IMR-90 (cell line): ENCODE results near the gene VPS13A. TPM values are rescaled to one million over a fixed set of nuclear protein-coding genes. Genes with fewer than 3 reads are reported as not detected.

Experiments
- ATAC-seq: fragments of 200-7000 bp; cut with Tn5 transposase; 2 replicates; pipeline ENCODE4 v1.9.1; 2020; ENCODE audit warnings: low read depth, mild to moderate bottlenecking, moderate library complexity
- BruUV-seq: library from RNA; stranded (reverse); fragments of 400-500 nt; replicated peaks from 2 replicates; lab custom pipeline; 2021; lab: Mats Ljungman, UMichigan
- CTCF ChIA-PET: fragments of 300-600 bp; formaldehyde crosslinking; extraction: SDS; loops from one replicate; lab custom pipeline; 2021; ENCODE audit warnings: antibody characterized with exemption; lab: Yijun Ruan, JAX
- POLR2A ChIA-PET: fragments of 300-600 bp; sonication (Branson Sonifier 250); formaldehyde crosslinking; loops from one replicate; lab custom pipeline; 2022; ENCODE audit warnings: antibody characterized with exemption; ENCODE audit not compliant: unreplicated experiment; lab: Charles Lee
- DNase-seq: peaks from one replicate; pipeline ENCODE4 v3.0.0; 2013
- H2AFZ ChIP-seq: replicated peaks from 2 replicates; pipeline ENCODE3; 2013; ENCODE audit warnings: low read length, mild to moderate bottlenecking; ENCODE audit not compliant: poor library complexity
- H2AK5ac ChIP-seq: 2 replicates; pipeline ENCODE4 v1.6.1; 2013; ENCODE audit warnings: low read depth, low read length, inconsistent platforms
- H2AK9ac ChIP-seq: replicated peaks from 2 replicates; pipeline ENCODE3; 2013; ENCODE audit warnings: mild to moderate bottlenecking, low read depth, low read length, moderate library complexity; ENCODE audit not compliant: poor library complexity
- H2BK120ac ChIP-seq: 2 replicates; pipeline ENCODE4 v1.6.1; 2013; ENCODE audit warnings: low read depth, low read length, inconsistent platforms
- H2BK15ac ChIP-seq: 3 replicates; pipeline ENCODE4 v1.6.1; 2013; ENCODE audit warnings: low read depth, low read length, inconsistent platforms
- H2BK20ac ChIP-seq: 2 replicates; pipeline ENCODE4 v1.6.1; 2013; ENCODE audit warnings: low read depth, mild to moderate bottlenecking, inconsistent platforms, low read length, moderate library complexity
- H2BK5ac ChIP-seq: 2 replicates; pipeline ENCODE4 v1.6.1; 2013; ENCODE audit warnings: mild to moderate bottlenecking, low read depth, low read length, inconsistent platforms; ENCODE audit not compliant: poor library complexity, severe bottlenecking
- H3K14ac ChIP-seq: replicated peaks from 2 replicates; pipeline ENCODE4 v1.6.1; 2013; ENCODE audit warnings: low read depth, low read length, inconsistent platforms
- H3K18ac ChIP-seq: 2 replicates; pipeline ENCODE4 v1.6.1; 2013; ENCODE audit warnings: low read depth, low read length, control low read depth
- H3K23ac ChIP-seq: 2 replicates; pipeline ENCODE4 v1.6.1; 2013; ENCODE audit warnings: low read depth, low read length, inconsistent platforms
- H3K27ac ChIP-seq: 2 replicates; pipeline ENCODE4 v1.5.1; 2013; ENCODE audit warnings: mild to moderate bottlenecking, control low read depth, low read length; ENCODE audit not compliant: insufficient read depth
- H3K27me3 ChIP-seq: 2 replicates; pipeline ENCODE4 v1.6.1; 2013; ENCODE audit warnings: low read length; ENCODE audit not compliant: control insufficient read depth, insufficient read depth
- H3K36me3 ChIP-seq: 2 replicates; pipeline ENCODE4 v1.6.1; 2013; ENCODE audit warnings: low read length, mixed read lengths; ENCODE audit not compliant: control insufficient read depth, insufficient read depth
- H3K4ac ChIP-seq: 2 replicates; pipeline ENCODE4 v1.6.1; 2013; ENCODE audit warnings: low read depth, low read length, inconsistent platforms
- H3K4me1 ChIP-seq: 2 replicates; pipeline ENCODE4 v1.6.1; 2013; ENCODE audit warnings: low read length, mixed read lengths; ENCODE audit not compliant: control insufficient read depth, insufficient read depth
- H3K4me2 ChIP-seq: 2 replicates; pipeline ENCODE4 v1.6.1; 2013; ENCODE audit warnings: low read depth, mild to moderate bottlenecking, control low read depth, low read length, moderate library complexity
- H3K4me3 ChIP-seq: 2 replicates; pipeline ENCODE4 v1.5.1; 2013; ENCODE audit warnings: low read depth, mild to moderate bottlenecking, control low read depth, low read length, moderate library complexity; ENCODE audit not compliant: insufficient read depth
- H3K56ac ChIP-seq: 2 replicates; pipeline ENCODE4 v1.6.1; 2013; ENCODE audit warnings: low read length, inconsistent platforms; ENCODE audit not compliant: insufficient read depth; ENCODE audit errors: extremely low read depth
- H3K79me1 ChIP-seq, 2 experiments: 2 replicates each; pipeline ENCODE4 v1.6.1; 2013; ENCODE audit warnings: low read length in 2 of 2, inconsistent platforms in 1 of 2, low read depth in 1 of 2
- H3K9ac ChIP-seq: 2 replicates; pipeline ENCODE4 v1.6.1; 2013; ENCODE audit warnings: low read depth, low read length, control low read depth
- H3K9me1 ChIP-seq: 2 replicates; pipeline ENCODE4 v1.6.1; 2013; ENCODE audit warnings: low read length, inconsistent platforms; ENCODE audit not compliant: insufficient read depth
- H3K9me3 ChIP-seq: 2 replicates; pipeline ENCODE4 v1.6.1; 2013; ENCODE audit warnings: low read length; ENCODE audit not compliant: control insufficient read depth, insufficient read depth
- H4K20me1 ChIP-seq: 2 replicates; pipeline ENCODE4 v1.6.1; 2013; ENCODE audit warnings: low read length, inconsistent platforms; ENCODE audit not compliant: insufficient read depth
- H4K5ac ChIP-seq: 2 replicates; pipeline ENCODE4 v1.6.1; 2013; ENCODE audit warnings: mild to moderate bottlenecking, low read depth, low read length, control low read depth
- H4K8ac ChIP-seq, 2 experiments: 2 replicates each; pipeline ENCODE4 v1.6.1; 2013; ENCODE audit warnings: low read depth in 2 of 2, low read length in 2 of 2, control low read depth in 1 of 2, inconsistent platforms in 1 of 2
- H4K91ac ChIP-seq: 2 replicates; pipeline ENCODE4 v1.6.1; 2013; ENCODE audit warnings: low read depth, low read length, inconsistent platforms; ENCODE audit not compliant: insufficient read depth
- BHLHE40 ChIP-seq: fragments of 150-350 bp; IDR thresholded peaks from 2 replicates; pipeline ENCODE4 v1.6.1; 2016; ENCODE audit warnings: mild to moderate bottlenecking, low read depth, low read length
- CEBPB ChIP-seq: IDR thresholded peaks from 2 replicates; pipeline ENCODE4 v1.6.1; 2012; ENCODE audit warnings: low read depth, low read length, improper control_type of control experiment
- CHD1 ChIP-seq: IDR thresholded peaks from 2 replicates; pipeline ENCODE4 v1.6.1; 2012; ENCODE audit warnings: low read depth, low read length, improper control_type of control experiment
- CTCF ChIP-seq: conservative IDR thresholded peaks from 2 replicates; pipeline ENCODE4 v1.5.1; 2012; ENCODE audit warnings: mild to moderate bottlenecking, low read depth, low read length, improper control_type of control experiment
- ELK1 ChIP-seq: fragments of 150-350 bp; IDR thresholded peaks from 2 replicates; pipeline ENCODE4 v1.6.1; 2016; ENCODE audit warnings: low read depth, mild to moderate bottlenecking, low read length, moderate library complexity, borderline replicate concordance
- FOS ChIP-seq: fragments of 150-350 bp; IDR thresholded peaks from 2 replicates; pipeline ENCODE4 v1.6.1; 2016; ENCODE audit warnings: low read depth, low read length
- MAFK ChIP-seq: IDR thresholded peaks from 2 replicates; pipeline ENCODE4 v1.6.1; 2012; ENCODE audit warnings: low read depth, low read length, improper control_type of control experiment
- MAZ ChIP-seq: IDR thresholded peaks from 2 replicates; pipeline ENCODE4 v1.6.1; 2012; ENCODE audit warnings: low read depth, mild to moderate bottlenecking, low read length, improper control_type of control experiment, moderate library complexity, borderline replicate concordance
- MXI1 ChIP-seq: IDR thresholded peaks from 2 replicates; pipeline ENCODE4 v1.6.1; 2012; ENCODE audit warnings: low read depth, mild to moderate bottlenecking, low read length, moderate library complexity, borderline replicate concordance
- NFE2L2 ChIP-seq: fragments of 150-350 bp; IDR thresholded peaks from 2 replicates; pipeline ENCODE4 v1.6.1; 2016; ENCODE audit warnings: low read depth, mild to moderate bottlenecking, low read length
- POLR2A ChIP-seq: IDR thresholded peaks from 2 replicates; pipeline ENCODE4 v1.6.1; 2012; ENCODE audit warnings: mild to moderate bottlenecking, low read depth, low read length
- RAD21 ChIP-seq: IDR thresholded peaks from 2 replicates; pipeline ENCODE4 v1.6.1; 2012; ENCODE audit warnings: low read length, improper control_type of control experiment
- RCOR1 ChIP-seq: IDR thresholded peaks from 2 replicates; pipeline ENCODE4 v1.6.1; 2012; ENCODE audit warnings: mild to moderate bottlenecking, low read length, improper control_type of control experiment; ENCODE audit not compliant: insufficient replicate concordance
- RFX5 ChIP-seq: IDR thresholded peaks from 2 replicates; pipeline ENCODE4 v1.8.0; 2012; ENCODE audit warnings: low read depth, mild to moderate bottlenecking, low read length, moderate library complexity
- SMC3 ChIP-seq: fragments of 150-350 bp; IDR thresholded peaks from 2 replicates; pipeline ENCODE4 v1.6.1; 2016; ENCODE audit warnings: low read depth, mild to moderate bottlenecking, antibody characterized with exemption, low read length, moderate library complexity
- USF2 ChIP-seq: fragments of 150-350 bp; IDR thresholded peaks from 2 replicates; pipeline ENCODE4 v1.6.1; 2017; ENCODE audit warnings: mild to moderate bottlenecking, antibody characterized with exemption, low read length, low read depth
- WGBS, 2 experiments: methylation state at CpG; one replicate each; pipeline versions ENCODE4 v1.1.5 to v1.1.7; 2013; ENCODE audit warnings: missing lambda C conversion rate in 2 of 2; ENCODE audit not compliant: insufficient read length in 1 of 2; ENCODE audit errors: extremely low coverage in 2 of 2; 5-methylcytosine and 5-hydroxymethylcytosine counted together
- dilution Hi-C: fragments of 300-500 bp; cut with HindIII; formaldehyde crosslinking; loops from one replicate; pipeline ENCODE4 v1.14.3; 2018; ENCODE audit warnings: low sequenced_read_pairs; ENCODE audit not compliant: unreplicated experiment
- in situ Hi-C: fragments of 300-500 bp; cut with MboI; formaldehyde crosslinking; loops from 3 replicates; pipeline ENCODE4 v1.14.3; 2019; ENCODE audit warnings: low sequenced_read_pairs, inconsistent platforms, mixed read lengths
- intact Hi-C: fragments of 100-400 bp; cut with micrococcal nuclease; formaldehyde crosslinking; loops from 2 replicates; pipeline ENCODE4 v1.10.0; 2022
- polyA plus RNA-seq, 3 experiments: library from polyadenylated mRNA; depleted of rRNA; stranded (reverse); fragments of >200 nt; gene quantifications; 2 replicates each; pipeline ENCODE4 v1.2.3, GENCODE V29; 2012; ENCODE audit warnings: low replicate concordance in 1 of 3
- total RNA-seq: library from RNA; depleted of rRNA; stranded (reverse); fragments of >200 nt; gene quantifications from 2 replicates; pipeline ENCODE4 v1.2.3, GENCODE V29; 2012

The VPS13A gene
- total and polyA plus RNA-seq, 2 of the 4 experiments (the other 2 are of a cell fraction), result 10.4 to 26.5 TPM

GRCh38 chr9:77211561-77211960 lies 34.2 kb downstream of the VPS13A start:
- ATAC-seq (no peak), DNase-seq (no peak)
- peaks cover 3% of the 10 kb centered on the region; the same call in 1 of the 2 replicates for H3K9me1 ChIP-seq
- no peak overlapping the region for H4K91ac ChIP-seq
- in situ Hi-C loops, result no loop called here
- no TSS peak for BruUV-seq
- POLR2A ChIA-PET, result interaction anchor here (0.5 kb wide), 1 partner anchor 895 kb away, joined by 3 read pairs; no protein-coding TSS in a partner anchor
- CTCF ChIA-PET, result no interaction called here
- no peak overlapping the region for H3K23ac ChIP-seq
- H2AK9ac ChIP-seq, result no peak overlapping the region
- no peak overlapping the region for H3K4ac ChIP-seq
- H3K14ac ChIP-seq, result no peak overlapping the region
- no peak overlapping the region for H3K9ac ChIP-seq
- no peak overlapping the region for H3K4me2 ChIP-seq
- H2AK5ac ChIP-seq, result no peak overlapping the region
- WGBS, 2 experiments, result 94% methylated on average over 3 of the region's 6 CpGs; no CpG with 5 or more reads in 1 of the 2 experiments
- dilution Hi-C loops, result no loop called here
- no peak overlapping the region for H2BK5ac ChIP-seq
- H3K56ac ChIP-seq, result no peak overlapping the region
- no peak overlapping the region for H3K4me3 ChIP-seq
- no peak overlapping the region for H3K27ac ChIP-seq
- H4K8ac ChIP-seq, result no peak overlapping the region
- H3K27me3 ChIP-seq, result no peaks in the 10 kb centered on the region
- no peaks in the 10 kb centered on the region; a peak in 1 of 4 replicates for H3K79me1 ChIP-seq
- intact Hi-C loops, result no loop called here
- peaks cover 1% of the 10 kb centered on the region for H3K36me3 ChIP-seq
- no peak overlapping the region for H2AFZ ChIP-seq
- H3K9me3 ChIP-seq, result no peaks in the 10 kb centered on the region
- H4K20me1 ChIP-seq, result no peaks in the 10 kb centered on the region
- H2BK15ac ChIP-seq, result no peak overlapping the region
- no peaks in the 10 kb centered on the region for H3K4me1 ChIP-seq
- H2BK120ac ChIP-seq, result no peak overlapping the region
- no peak overlapping the region for H3K18ac ChIP-seq
- no peak overlapping the region for H2BK20ac ChIP-seq
- no peak overlapping the region for H4K5ac ChIP-seq
- TF ChIP-seq MXI1 (no peak), CEBPB (no peak), CHD1 (no peak), ELK1 (no peak), NFE2L2 (no peak), RAD21 (no peak), BHLHE40 (no peak), MAFK (no peak), USF2 (no peak), MAZ (no peak), RFX5 (no peak), SMC3 (no peak), CTCF (no peak), RCOR1 (no peak), FOS (no peak), POLR2A (no peak)
